GM23248 (cell line): Measurements from ENCODE around the gene MITF. TPM values are rescaled to one million over a fixed set of nuclear protein-coding genes. Genes with fewer than 3 reads are reported as not detected.

Experiments used
- DNase-seq: peaks from one replicate; pipeline ENCODE4 v3.0.0-alpha.2; 2015
- H2AFZ ChIP-seq: fragments of 200-600 bp; sonication (generic); 2 replicates; pipeline ENCODE4 v1.6.1; 2016; ENCODE audit warnings: antibody characterized with exemption
- H3F3A ChIP-seq: fragments of 200-600 bp; sonication (generic); 2 replicates; pipeline ENCODE4 v1.6.1; 2016; ENCODE audit warnings: mild to moderate bottlenecking, antibody characterized with exemption, mixed run types; ENCODE audit not compliant: insufficient read depth
- H3K27ac ChIP-seq: fragments of 200-600 bp; sonication (generic); 2 replicates; pipeline ENCODE4 v1.5.1; 2016; ENCODE audit warnings: mild to moderate bottlenecking
- H3K27me3 ChIP-seq: fragments of 200-600 bp; sonication (generic); replicated peaks from 2 replicates; pipeline ENCODE4 v1.6.1; 2016; ENCODE audit warnings: mild to moderate bottlenecking; ENCODE audit not compliant: insufficient read depth
- H3K36me3 ChIP-seq: fragments of 200-600 bp; sonication (generic); 2 replicates; pipeline ENCODE4 v1.6.1; 2016; ENCODE audit warnings: low read depth, mild to moderate bottlenecking
- H3K4me1 ChIP-seq: fragments of 200-600 bp; sonication (generic); 2 replicates; pipeline ENCODE4 v1.6.1; 2016; ENCODE audit warnings: mild to moderate bottlenecking; ENCODE audit not compliant: insufficient read depth
- H3K4me2 ChIP-seq: fragments of 200-600 bp; sonication (generic); one replicate; pipeline ENCODE4 v1.6.1; 2016; ENCODE audit warnings: mild to moderate bottlenecking; ENCODE audit not compliant: unreplicated experiment
- H3K4me3 ChIP-seq: fragments of 200-600 bp; sonication (generic); 2 replicates; pipeline ENCODE4 v1.5.1; 2016; ENCODE audit warnings: mild to moderate bottlenecking
- H3K79me2 ChIP-seq: fragments of 200-600 bp; sonication (generic); 2 replicates; pipeline ENCODE4 v1.6.1; 2016; ENCODE audit warnings: mild to moderate bottlenecking; ENCODE audit not compliant: insufficient read depth
- H3K9ac ChIP-seq: fragments of 200-600 bp; sonication (generic); 2 replicates; pipeline ENCODE4 v1.6.1; 2016; ENCODE audit warnings: mild to moderate bottlenecking
- H3K9me2 ChIP-seq: fragments of 200-600 bp; sonication (generic); 2 replicates; pipeline ENCODE4 v1.6.1; 2016; ENCODE audit warnings: mixed run types, mild to moderate bottlenecking, moderate library complexity; ENCODE audit not compliant: insufficient read depth
- H3K9me3 ChIP-seq: fragments of 200-600 bp; sonication (generic); one replicate; pipeline ENCODE4 v1.6.1; 2017; ENCODE audit warnings: low read depth
- H4K20me1 ChIP-seq: fragments of 200-600 bp; sonication (generic); 2 replicates; pipeline ENCODE4 v1.6.0; 2016; ENCODE audit not compliant: insufficient read depth
- EZH2 ChIP-seq: fragments of 200-600 bp; sonication (generic); IDR thresholded peaks from 2 replicates; pipeline ENCODE4 v1.6.1; 2018; ENCODE audit warnings: antibody characterized with exemption, mild to moderate bottlenecking; ENCODE audit not compliant: insufficient read depth, poor library complexity, severe bottlenecking
- EZH2phosphoT487 ChIP-seq: fragments of 200-600 bp; sonication (generic); IDR thresholded peaks from 2 replicates; pipeline ENCODE4 v1.6.1; 2018; ENCODE audit warnings: antibody characterized with exemption, moderate library complexity, mild to moderate bottlenecking, low read depth; ENCODE audit not compliant: insufficient read depth
- WGBS, 2 experiments: methylation state at CpG; one replicate each; pipeline ENCODE4 v1.1.6; 2015 to 2017; ENCODE audit warnings: low lambda C conversion rate in 2 of 2, low coverage in 1 of 2; ENCODE audit errors: missing lambda C conversion rate in 2 of 2; 5-methylcytosine and 5-hydroxymethylcytosine counted together
- in situ Hi-C: fragments of 300-500 bp; cut with MboI; formaldehyde crosslinking; loops from 2 replicates; pipeline ENCODE4 v1.15.0; 2020
- polyA plus RNA-seq: library from polyadenylated mRNA; unstranded; fragments of >200 nt; fragmentation: Nextera tagmentation; extraction: Ambion mirVana; gene quantifications from 2 replicates; pipeline ENCODE4 v1.2.1, GENCODE V29; 2016
- total RNA-seq: library from RNA; depleted of rRNA; stranded (reverse); fragments of >200 nt; shearing (Covaris generic); gene quantifications from 2 replicates; pipeline ENCODE4 v1.2.3, GENCODE V29; 2014

Gene MITF
- total and polyA plus RNA-seq, 2 experiments from 2014 or later: 0.86 to 2.0 TPM

DNA sequence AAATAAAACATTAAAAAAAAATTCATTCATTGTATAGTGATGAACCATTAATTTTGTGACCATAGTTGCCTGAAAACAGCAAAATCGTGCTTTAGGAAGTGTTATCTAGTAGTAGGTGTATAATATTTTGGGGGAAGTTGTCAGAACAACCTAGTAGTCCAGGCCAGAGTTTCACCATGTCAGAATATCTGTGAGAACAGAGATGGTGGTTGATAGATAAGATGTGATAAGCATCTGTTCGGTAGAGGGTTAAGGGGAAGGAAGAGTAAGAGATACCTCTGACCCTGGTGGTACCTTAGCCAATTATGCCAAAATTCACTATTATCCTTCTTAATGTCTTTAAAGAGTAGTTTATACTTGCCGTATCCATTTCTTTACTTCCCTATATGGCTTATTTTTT lies 113.8 kb downstream of the MITF start:
- TF ChIP-seq EZH2phosphoT487 (no peak), EZH2 (no peak)
- no peaks in the 10 kb centered on the region for H4K20me1 ChIP-seq
- H3K4me2 ChIP-seq: no peak overlapping the region
- H3K9me2 ChIP-seq: no peaks in the 10 kb centered on the region
- DNase-seq: no peak
- H3K4me1 ChIP-seq: no peaks in the 10 kb centered on the region
- no peaks in the 10 kb centered on the region for H3K36me3 ChIP-seq
- H3F3A ChIP-seq: 0 out of 2 replicates have a peak, but pooled peaks cover 2% of the 10 kb centered on the region
- H3K9ac ChIP-seq: no peak overlapping the region
- H3K9me3 ChIP-seq: no peaks in the 10 kb centered on the region
- WGBS, 2 experiments: 76 to 77% methylated on average over 3 of the region's 3 CpGs
- peaks cover 18% of the 10 kb centered on the region for H3K27me3 ChIP-seq
- H3K4me3 ChIP-seq: no peak overlapping the region
- no peak overlapping the region for H2AFZ ChIP-seq
- no peaks in the 10 kb centered on the region for H3K79me2 ChIP-seq
- no peak overlapping the region for H3K27ac ChIP-seq
- in situ Hi-C loops: loop anchor here (25.0 kb wide), 1 partner anchor 166 kb away; no protein-coding TSS in a partner anchor

- Histone ChIP-seq H3K4me3 (no peak overlapping the region), H3K4me1 (no peaks in the 10 kb centered on the region), H3K36me3 (no peaks in the 10 kb centered on the region), H4K20me1 (no peaks in the 10 kb centered on the region), H3K9me2 (no peaks in the 10 kb centered on the region), H3K4me2 (no peak overlapping the region), H3F3A (no peaks in the 10 kb centered on the region), H3K79me2 (no peaks in the 10 kb centered on the region), H3K27me3 (peaks cover 6% of the 10 kb centered on the region; the same call in 1 of the 2 replicates), H3K27ac (no peak overlapping the region), H3K9me3 (no peaks in the 10 kb centered on the region), H3K9ac (no peak overlapping the region), H2AFZ (no peak overlapping the region)
- in situ Hi-C loops: loop anchor here (25.0 kb wide), 1 partner anchor 168 kb away; no protein-coding TSS in a partner anchor
- WGBS, 2 experiments: 27 to 31% methylated on average over 5 of the region's 5 CpGs
- TF ChIP-seq EZH2phosphoT487 (no peak), EZH2 (no peak)
- DNase-seq: peak; percentile 71
These were observed 116.3 kb downstream of the MITF start for GRCh38 chr3:69855436-69856162.

- in situ Hi-C loops: loop anchor here (25.0 kb wide), 1 partner anchor 170 kb away; no protein-coding TSS in a partner anchor
- Histone ChIP-seq H3K79me2 (no peaks in the 10 kb centered on the region), H3K27ac (no peak overlapping the region), H3F3A (no peaks in the 10 kb centered on the region), H3K4me3 (no peak overlapping the region), H3K36me3 (no peaks in the 10 kb centered on the region), H3K4me1 (no peaks in the 10 kb centered on the region), H2AFZ (no peak overlapping the region), H3K9me3 (no peaks in the 10 kb centered on the region), H3K9ac (no peak overlapping the region), H3K4me2 (no peak overlapping the region), H3K27me3 (peaks cover 5% of the 10 kb centered on the region; the same call in 1 of the 2 replicates), H4K20me1 (no peaks in the 10 kb centered on the region), H3K9me2 (no peaks in the 10 kb centered on the region)
- WGBS, 2 experiments: 77 to 81% methylated on average over 3 of the region's 3 CpGs
- TF ChIP-seq EZH2phosphoT487 (no peak), EZH2 (no peak)
- no peak for DNase-seq
These were observed 117.9 kb downstream of the MITF start for GRCh38 chr3:69856965-69857705.

DNA sequence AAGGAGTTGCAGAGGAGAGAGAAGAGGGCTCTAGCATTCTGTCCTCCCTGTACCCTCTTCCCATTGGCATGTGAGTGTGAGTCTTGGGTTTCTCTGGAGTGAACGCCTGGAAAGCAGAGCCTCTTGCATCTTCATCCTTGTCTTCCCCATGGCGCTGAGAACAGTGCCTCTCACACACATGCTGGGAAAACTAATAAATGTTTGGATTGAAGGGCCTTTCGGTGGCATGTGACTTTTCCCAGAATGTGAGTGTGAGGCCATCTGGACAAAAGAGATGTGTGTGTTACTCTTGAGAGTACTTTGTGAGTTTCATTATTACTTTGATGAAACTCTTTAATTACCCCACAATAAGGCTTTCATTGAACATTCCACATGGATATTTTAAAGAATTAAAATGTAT lies 122.3 kb downstream of the MITF start:
- 68 to 85% methylated on average over 3 of the region's 3 CpGs for WGBS, 2 experiments
- Histone ChIP-seq H4K20me1 (no peaks in the 10 kb centered on the region), H3K9ac (no peak overlapping the region), H3K4me3 (no peak overlapping the region), H3K4me2 (no peak overlapping the region), H3K9me2 (no peaks in the 10 kb centered on the region), H2AFZ (no peak overlapping the region), H3K9me3 (no peaks in the 10 kb centered on the region), H3K4me1 (peaks cover 8% of the 10 kb centered on the region), H3K27me3 (no peaks in the 10 kb centered on the region), H3K36me3 (no peaks in the 10 kb centered on the region), H3K27ac (no peak overlapping the region), H3F3A (no peaks in the 10 kb centered on the region), H3K79me2 (no peaks in the 10 kb centered on the region)
- in situ Hi-C loops: loop anchor here (25.0 kb wide), 1 partner anchor 174 kb away; no protein-coding TSS in a partner anchor
- no peak for DNase-seq
- no peak for TF ChIP-seq EZH2phosphoT487
- no peak for TF ChIP-seq EZH2
